Raji (cell line): ENCODE measurements around the gene ZBTB7B.

Experiments
- POLR2A ChIP-seq: IDR thresholded peaks from 2 replicates; pipeline ENCODE4 v1.6.1; 2011; ENCODE audit warnings: low read depth, low read length, control low read depth; ENCODE audit not compliant: insufficient read depth

The ZBTB7B gene

DNA sequence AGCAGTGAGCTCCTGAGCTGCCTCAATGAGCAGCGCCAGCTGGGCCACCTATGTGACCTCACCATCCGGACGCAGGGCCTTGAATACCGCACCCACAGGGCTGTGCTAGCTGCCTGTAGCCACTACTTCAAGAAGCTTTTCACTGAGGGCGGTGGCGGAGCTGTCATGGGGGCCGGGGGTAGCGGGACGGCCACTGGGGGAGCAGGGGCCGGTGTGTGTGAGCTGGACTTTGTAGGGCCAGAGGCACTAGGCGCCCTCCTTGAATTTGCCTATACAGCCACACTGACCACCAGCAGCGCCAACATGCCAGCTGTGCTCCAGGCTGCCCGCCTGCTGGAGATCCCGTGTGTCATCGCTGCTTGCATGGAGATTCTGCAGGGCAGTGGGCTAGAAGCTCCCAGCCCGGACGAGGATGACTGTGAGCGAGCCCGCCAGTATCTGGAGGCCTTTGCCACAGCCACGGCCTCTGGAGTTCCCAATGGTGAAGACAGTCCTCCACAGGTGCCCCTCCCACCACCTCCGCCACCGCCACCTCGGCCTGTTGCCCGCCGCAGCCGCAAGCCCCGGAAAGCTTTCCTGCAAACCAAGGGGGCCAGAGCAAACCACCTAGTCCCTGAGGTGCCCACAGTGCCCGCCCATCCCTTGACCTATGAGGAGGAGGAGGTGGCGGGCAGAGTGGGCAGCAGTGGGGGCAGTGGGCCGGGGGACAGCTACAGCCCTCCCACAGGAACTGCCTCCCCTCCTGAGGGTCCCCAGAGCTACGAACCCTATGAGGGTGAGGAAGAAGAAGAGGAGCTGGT, 12.3 kb downstream of the ZBTB7B start:
- TF ChIP-seq POLR2A, result no peak

DNA sequence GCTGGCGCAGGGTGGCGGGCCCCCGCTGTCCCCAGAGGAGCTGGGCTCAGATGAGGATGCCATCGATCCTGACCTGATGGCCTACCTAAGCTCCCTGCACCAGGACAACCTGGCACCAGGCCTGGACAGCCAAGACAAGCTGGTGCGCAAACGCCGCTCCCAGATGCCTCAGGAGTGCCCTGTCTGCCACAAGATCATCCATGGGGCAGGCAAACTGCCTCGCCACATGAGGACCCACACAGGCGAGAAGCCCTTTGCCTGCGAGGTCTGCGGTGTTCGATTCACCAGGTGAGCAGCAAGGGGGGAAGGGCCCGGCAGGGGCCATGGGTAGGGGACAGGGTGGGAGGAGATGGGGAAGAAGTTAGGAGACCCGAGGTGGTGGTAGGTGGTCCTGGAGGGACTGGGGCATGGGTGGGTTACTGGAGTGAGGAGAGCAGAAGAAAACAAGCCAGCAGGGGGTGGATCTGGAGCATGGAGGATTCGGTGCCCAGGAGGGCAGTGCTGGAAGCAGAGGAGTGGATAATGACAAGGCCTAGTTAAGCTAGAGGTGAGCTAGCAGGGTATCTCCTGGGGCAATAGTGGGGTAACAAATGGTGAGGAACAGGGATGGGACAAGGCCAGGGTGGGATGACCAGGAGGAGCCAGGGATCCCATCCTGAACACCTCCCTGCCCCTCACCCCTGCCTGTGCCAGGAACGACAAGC, 13.1 kb downstream of the ZBTB7B start:
- TF ChIP-seq POLR2A, result no peak

DNA sequence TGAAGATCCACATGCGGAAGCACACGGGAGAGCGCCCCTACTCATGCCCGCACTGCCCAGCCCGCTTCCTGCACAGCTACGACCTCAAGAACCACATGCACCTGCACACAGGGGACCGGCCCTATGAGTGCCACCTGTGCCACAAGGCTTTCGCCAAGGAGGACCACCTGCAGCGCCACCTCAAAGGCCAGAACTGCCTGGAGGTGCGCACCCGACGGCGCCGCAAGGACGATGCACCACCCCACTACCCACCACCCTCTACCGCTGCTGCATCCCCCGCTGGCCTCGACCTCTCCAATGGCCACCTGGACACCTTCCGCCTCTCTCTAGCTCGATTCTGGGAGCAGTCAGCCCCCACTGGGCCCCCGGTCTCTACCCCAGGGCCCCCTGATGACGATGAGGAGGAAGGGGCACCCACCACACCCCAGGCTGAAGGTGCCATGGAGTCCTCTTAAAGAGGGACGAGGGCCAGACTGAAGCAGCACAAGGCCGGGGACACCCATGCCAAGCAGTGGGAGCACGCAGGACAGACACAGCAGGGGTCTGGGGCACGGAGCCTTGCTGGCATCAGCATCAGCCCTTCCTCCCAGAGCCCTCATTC, 13.7 kb downstream of the ZBTB7B start:
- TF ChIP-seq POLR2A, result no peak

DNA sequence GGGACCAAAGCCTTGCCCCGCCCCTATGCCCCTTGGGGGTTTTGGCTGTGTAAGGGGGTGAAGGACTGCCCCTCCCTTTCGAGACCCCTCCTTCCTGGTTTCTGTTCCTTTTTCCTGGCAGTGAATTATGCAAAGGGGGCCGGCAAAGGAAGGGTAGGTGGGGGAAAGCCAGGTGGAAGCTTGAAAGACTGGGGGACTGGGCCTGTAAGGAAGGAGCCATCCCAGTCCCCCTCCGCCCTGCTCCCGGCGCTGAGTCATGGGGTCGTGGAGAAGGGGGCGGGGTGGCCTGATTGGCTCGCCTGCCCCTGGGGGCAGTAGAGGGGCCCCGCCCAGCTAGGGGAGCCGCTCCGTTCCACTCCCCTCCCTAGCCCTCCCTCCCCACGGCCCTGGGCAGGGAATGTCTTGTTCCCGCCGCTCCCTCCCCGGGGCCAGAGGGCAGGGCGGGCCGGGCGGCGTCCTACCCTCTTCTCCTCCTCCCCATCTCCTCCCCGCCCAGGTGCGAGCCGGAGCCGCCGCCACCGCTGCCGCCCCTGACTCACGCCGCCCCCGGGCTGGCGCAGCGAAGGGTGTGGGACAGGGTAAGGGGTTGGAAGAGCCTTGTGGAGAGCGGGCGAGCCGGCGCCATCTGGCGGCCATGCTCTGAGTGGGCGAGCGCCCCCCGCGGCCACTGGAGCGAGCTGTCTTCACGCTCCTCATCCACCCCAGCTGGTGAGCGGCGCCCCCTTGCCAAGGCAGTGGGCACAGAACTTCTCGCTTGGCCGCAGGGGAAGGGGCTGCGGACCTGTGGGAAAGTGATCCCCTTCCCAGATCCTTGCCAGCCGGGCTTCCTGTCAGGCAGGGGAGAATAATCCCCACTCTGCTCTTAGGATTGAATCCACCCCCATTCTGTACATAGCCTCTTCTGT, 14.7 kb downstream of the ZBTB7B start:
- 0 out of 2 replicates have a peak, but pooled peaks have one; percentile 36 for TF ChIP-seq POLR2A

DNA sequence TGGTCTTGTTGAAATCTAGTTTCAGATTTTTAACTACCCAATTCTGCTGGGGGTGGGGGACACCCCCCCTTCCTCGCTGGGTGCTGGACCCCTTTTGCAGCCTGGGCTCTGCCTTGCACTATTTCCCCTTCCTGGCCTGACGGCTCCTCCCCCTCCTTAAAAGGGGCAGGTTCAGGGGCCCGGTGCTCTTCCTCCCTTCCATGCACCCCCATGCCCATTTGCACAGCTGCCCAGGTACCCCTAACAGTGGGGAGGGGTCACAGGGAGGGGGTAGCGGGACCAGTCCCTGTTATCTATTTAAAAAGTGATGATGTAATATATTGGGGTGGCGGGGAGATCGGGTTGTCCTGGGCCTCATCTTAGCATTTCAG, 15.3 kb downstream of the ZBTB7B start:
- no peak for TF ChIP-seq POLR2A

DNA sequence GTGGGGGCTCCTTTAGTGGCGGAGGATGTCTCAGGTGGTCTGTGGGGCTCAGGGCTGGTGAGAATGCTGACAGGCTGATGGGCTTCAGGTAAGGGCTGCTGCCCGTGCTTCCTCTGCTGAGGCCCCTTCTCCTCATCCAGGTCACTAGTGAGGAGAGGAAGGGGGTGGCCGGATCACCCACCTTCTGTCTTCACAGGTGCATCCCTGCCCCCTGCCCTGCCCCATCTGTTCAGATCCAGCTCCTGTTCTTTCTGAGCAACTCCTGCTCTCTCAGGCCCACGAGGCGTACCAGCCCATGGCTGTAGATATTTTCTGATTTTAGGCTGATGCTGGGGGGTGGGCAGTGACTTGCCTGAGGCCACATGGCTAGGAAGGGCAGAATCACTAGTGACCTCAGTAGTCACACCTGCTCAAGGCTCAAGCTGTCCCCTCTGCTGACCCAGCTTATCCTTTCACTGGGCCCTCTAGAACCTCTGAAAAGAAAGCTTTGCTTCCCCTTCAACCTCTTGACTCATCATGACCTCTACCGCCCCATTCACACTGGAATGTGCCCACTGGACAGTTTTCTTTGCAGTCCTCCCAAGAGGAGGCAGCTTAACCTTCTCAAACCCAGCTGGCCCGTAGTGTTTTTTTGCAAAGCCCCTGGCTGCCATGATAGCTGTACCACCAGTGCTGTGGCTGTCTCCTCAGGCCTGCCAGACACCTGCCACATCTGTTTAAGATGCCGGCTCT, 16.2 kb downstream of the ZBTB7B start:
- TF ChIP-seq POLR2A, result no peak

DNA sequence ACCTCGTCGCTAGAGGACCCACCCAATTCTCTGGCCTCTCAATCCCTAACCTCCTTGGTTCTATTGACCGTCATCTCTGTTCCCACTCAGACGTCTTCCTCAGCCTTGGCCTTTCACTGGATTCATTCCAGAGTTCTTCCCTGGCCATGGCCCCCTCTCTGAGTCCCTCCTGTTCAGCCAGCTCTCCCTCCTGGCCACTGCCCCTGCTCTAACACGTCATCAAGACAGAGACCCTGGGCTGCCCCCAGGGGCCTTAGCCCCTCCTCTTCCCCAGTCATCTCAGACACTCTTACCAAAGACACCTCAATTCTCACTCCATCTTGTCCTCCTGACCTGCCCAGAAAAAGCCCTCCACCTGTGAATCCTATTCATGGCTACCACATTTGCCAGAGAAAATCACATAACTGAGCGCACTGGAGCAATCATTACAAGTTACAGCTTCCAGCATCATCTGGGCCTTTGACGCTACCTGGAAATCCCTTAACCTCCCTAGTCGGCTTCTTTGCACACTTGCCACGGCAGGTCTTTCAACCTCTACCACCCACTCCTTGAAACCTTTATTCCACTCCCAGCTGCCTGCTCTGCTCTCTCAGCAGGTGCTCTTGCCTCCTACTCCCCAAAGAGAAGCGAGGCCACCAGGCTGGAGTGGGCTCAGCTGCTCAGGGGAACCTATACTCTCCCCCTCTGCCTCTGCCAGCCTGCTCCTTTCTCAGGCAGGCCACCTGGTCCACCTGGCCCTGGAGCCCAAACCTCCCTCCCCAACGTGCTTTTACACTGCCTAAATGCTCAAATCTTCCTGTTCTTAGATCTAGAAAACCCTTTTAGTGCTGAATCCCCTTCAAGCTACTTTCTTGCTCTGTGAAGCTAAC, 17.0 kb downstream of the ZBTB7B start:
- TF ChIP-seq POLR2A, result no peak

DNA sequence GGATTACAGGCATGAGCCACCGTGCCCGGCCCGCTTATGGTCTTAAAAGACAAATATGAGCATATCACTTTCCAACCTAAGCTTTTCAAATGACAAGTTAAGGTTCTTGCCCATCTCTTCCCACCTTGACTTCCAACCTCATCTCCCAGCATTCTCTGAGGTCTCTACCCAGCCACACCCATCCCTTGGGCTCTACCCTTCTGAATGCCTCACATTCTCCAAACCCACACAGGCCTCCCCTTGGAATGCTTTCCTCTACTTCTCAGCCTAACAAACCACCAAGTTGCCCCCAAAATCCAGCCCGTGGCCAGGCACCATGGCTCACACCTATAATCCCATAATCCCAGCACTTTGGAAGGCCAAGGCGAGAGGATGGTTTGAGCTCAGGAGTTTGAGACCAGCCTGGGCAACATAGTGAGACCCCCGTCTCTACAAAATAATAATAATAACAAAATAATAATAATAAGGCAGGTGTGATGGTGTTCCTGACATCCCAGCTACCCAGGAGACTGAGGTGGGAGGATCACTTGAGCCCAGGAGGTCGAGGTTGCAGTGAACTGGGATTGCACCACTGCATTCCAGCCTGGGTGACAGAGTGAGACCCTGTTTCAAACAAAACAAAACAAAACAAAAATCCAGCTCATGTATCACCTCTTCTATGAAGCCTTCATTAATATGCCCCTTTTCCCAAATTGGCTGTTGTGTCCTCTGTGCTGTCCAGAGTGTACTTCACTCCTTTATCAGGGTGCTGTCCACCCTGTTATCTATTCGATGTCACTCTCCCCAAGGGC, 19.7 kb downstream of the ZBTB7B start:
- TF ChIP-seq POLR2A, result no peak

DNA sequence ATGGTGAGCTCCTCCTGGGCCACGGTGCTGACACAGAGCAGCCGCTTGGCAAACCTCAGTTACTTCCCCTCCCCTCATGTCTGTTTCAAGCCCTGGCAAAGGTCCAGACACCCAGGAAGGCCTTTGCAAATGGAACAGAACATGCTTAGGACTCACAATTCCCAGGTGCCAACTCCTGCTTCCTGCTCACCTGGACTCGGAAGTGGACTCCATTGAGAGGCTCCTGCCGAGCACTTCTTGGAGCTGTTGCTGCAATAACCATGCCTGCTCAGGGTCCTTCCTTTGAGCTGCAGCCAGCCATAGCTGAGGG, 20.3 kb downstream of the ZBTB7B start:
- TF ChIP-seq POLR2A, result no peak

DNA sequence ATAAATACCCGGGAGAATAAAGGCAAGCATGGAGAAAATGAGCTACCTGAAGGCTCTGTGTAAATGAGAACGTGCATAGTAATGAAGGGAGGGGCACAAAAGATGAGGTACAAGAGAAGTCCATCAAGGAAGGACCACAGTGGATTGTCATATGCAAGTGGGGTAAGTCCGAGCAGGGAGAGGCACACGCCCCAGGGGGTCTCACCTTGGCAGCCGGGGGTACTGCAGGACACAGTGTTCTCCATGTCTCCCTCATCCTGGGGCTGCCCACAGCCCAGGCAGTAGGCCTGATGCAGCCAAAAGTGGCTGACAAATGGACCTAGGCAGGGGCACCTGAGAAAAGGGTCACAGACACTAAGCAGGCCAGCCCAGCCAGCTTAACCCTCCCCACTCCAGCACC, 21.0 kb downstream of the ZBTB7B start:
- no peak for TF ChIP-seq POLR2A

DNA sequence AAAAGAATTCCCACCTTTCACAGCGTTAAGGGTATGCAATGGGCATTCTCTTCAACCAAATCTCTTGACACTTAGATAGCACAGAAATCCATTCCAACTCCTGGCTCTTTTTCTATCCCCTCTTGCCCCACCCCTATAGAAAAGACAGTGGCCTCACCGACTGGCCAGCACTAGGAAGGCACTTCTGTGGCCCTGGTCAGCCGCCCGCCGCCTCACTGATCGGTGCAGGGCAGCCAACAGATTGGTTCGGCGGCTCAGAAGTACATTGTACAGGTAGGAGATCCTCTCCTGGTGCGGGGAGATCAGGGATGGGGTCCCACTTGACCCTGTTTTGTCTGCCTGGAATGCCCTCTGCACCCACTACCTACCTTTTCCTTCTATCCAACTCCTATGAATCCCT, 21.7 kb downstream of the ZBTB7B start:
- no peak for TF ChIP-seq POLR2A

DNA sequence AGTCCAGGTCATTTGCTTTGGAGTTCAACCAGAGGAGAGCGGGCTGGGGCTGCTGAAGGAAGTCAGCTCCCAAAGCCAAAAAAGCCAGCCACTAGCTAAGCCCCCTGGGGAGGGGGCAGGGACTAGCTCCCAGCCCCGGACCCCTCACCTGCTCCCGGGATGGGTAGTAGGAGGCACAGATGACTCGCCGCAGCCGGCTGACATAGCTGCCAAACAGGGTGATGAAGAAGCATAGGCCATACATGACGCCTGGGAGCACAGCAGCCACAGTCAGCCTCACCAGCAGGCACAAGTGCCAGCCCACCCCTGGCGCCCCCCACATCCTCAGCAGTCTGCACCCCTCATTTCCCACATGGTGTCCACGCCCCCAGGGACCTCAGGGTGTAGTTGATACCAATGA, 23.6 kb downstream of the ZBTB7B start:
- no peak for TF ChIP-seq POLR2A

DNA sequence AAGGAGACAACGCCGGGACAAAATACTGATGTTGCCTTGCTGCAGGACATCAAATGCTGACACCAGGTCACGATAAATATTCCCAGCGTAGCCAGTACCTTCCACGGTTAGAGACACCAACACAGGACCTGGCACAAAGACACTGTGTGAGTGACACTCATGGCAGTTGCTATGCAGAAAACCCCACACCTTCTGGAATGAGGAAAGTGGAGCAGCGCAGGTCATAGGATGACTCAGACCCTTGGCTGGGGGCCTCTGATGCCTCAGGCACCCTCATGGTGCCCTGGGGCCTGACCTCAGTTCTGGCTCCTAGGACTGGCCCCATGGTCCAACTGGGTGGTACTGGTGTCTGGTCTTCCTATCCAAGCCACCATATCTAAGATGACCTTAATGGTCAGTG, 24.0 kb downstream of the ZBTB7B start:
- no peak for TF ChIP-seq POLR2A
